GM12878 (cell line): ENCODE results near the gene SKAP1. TPM values are rescaled to one million over a fixed set of nuclear protein-coding genes. Genes with fewer than 3 reads are reported as not detected.

Source experiments
- BACH1 ChIP-seq: fragments of 450-650 bp; IDR thresholded peaks from 2 replicates; pipeline ENCODE4 v1.6.1; 2017; ENCODE audit warnings: mild to moderate bottlenecking, borderline replicate concordance
- CHD2 ChIP-seq: IDR thresholded peaks from 2 replicates; pipeline ENCODE4 v1.6.1; 2011; ENCODE audit warnings: low read depth, low read length, improper control_type of control experiment, borderline replicate concordance
- EGR1 ChIP-seq, 2 experiments: IDR thresholded peaks; 1 replicate in 1 of 2; 2 replicates in 1 of 2; pipeline ENCODE4 v1.6.1; 2011 to 2012; ENCODE audit warnings: low read depth in 2 of 2, low read length in 2 of 2, borderline replicate concordance in 1 of 2, mild to moderate bottlenecking in 1 of 2, moderate library complexity in 1 of 2
- HSF1 ChIP-seq: fragments of 150-350 bp; IDR thresholded peaks from 2 replicates; pipeline ENCODE4 v1.6.1; 2014; ENCODE audit warnings: mild to moderate bottlenecking, low read depth, low read length
- MYB ChIP-seq: fragments of 150-350 bp; IDR thresholded peaks from 2 replicates; pipeline ENCODE4 v1.6.1; 2014; ENCODE audit warnings: mild to moderate bottlenecking, low read depth, low read length, borderline replicate concordance
- MYC ChIP-seq: IDR thresholded peaks from 2 replicates; pipeline ENCODE4 v1.6.1; 2011; ENCODE audit warnings: mild to moderate bottlenecking, low read length, moderate library complexity, inconsistent platforms; ENCODE audit not compliant: insufficient read depth, insufficient replicate concordance, insufficient read length, severe bottlenecking
- NKRF ChIP-seq: fragments of 450-650 bp; conservative IDR thresholded peaks from 2 replicates; pipeline ENCODE4 v1.6.1; 2017; ENCODE audit warnings: mild to moderate bottlenecking, moderate library complexity
- SIN3A ChIP-seq: IDR thresholded peaks from 2 replicates; pipeline ENCODE4 v1.6.1; 2012; ENCODE audit warnings: low read depth, low read length, improper control_type of control experiment
- SP1 ChIP-seq: IDR thresholded peaks from one replicate; pipeline ENCODE4 v1.6.1; 2011; ENCODE audit warnings: low read depth, low read length
- STAT3 ChIP-seq: IDR thresholded peaks from 2 replicates; pipeline ENCODE4 v1.6.1; 2011; ENCODE audit warnings: low read depth, low read length, improper control_type of control experiment
- ZBTB40 ChIP-seq: fragments of 450-650 bp; IDR thresholded peaks from 2 replicates; pipeline ENCODE4 v1.6.1; 2016; ENCODE audit warnings: mild to moderate bottlenecking, moderate library complexity, borderline replicate concordance
- ZNF592 ChIP-seq: fragments of 450-650 bp; IDR thresholded peaks from 2 replicates; pipeline ENCODE4 v1.6.1; 2017; ENCODE audit warnings: mild to moderate bottlenecking, moderate library complexity
- polyA plus RNA-seq, 11 experiments: library from polyadenylated mRNA; depleted of rRNA in 4 of 11; unstranded in 6 of 11; stranded (reverse) in 5 of 11; fragments of >200 nt; fragmentation: Nextera tagmentation in 4 of 11; fragmentation: Illumina TruSeq in 1 of 11; extraction: Ambion mirVana in 4 of 11; extraction: Trizol in 1 of 11; gene quantifications; 1 replicate in 1 of 11; 2 replicates in 10 of 11; pipeline versions ENCODE4 v1.2.1 to v1.2.3, GENCODE V29; 2011 to 2016; ENCODE audit warnings: inconsistent platforms in 2 of 11, missing spikeins in 2 of 11, low read depth in 1 of 11
- total RNA-seq, 4 experiments: library from RNA; depleted of rRNA in 3 of 4; stranded (reverse); fragments of >200 nt in 3 of 4; fragmentation: Illumina TruSeq in 1 of 4; extraction: Trizol in 1 of 4; gene quantifications; 2 replicates each; pipeline versions ENCODE4 v1.2.1 to v1.2.3, GENCODE V29; 2013 to 2021

The SKAP1 gene
- total and polyA plus RNA-seq, 10 of the 15 experiments (the other 5 are each of a cell fraction or from before 2014, with no cell fraction given) = 17.1 to 97.6 (median 35.9) TPM

GRCh38 chr17:48429638-48430586 is at the start of gene SKAP1 (continued):
- no peak for TF ChIP-seq SP1
- TF ChIP-seq NKRF = peak; percentile 71; the same call in 1 of the 2 replicates
- TF ChIP-seq ZBTB40 = peak; percentile 53; the same call in 1 of the 2 replicates
- no peak for TF ChIP-seq STAT3
- TF ChIP-seq MYC = peak; percentile 8
- no peak for TF ChIP-seq SIN3A
- TF ChIP-seq HSF1 = no peak
- peak; percentile 78 for TF ChIP-seq ZNF592
- peak in 1 of 2 experiments; percentile 48; a peak in 1 of 3 replicates for TF ChIP-seq EGR1 (IDR thresholded peaks at IDR 0.05; ENCODE audit: borderline replicate concordance in 1 of 2, low read depth in 2 of 2, low read length in 2 of 2)
- TF ChIP-seq CHD2 = peak; percentile 51; the same call in 1 of the 2 replicates
- TF ChIP-seq MYB = no peak
- peak; percentile 96 for TF ChIP-seq BACH1
